Measurements from ENCODE around the gene TRIB2. TPM values are rescaled to one million over a fixed set of nuclear protein-coding genes. Genes with fewer than 3 reads are reported as not detected.

The TRIB2 gene
- total and polyA plus RNA-seq, 9 of the 15 experiments (the other 6 are each of a cell fraction or from before 2014, with no cell fraction given), result 9.0 to 39.0 (median 26.3) TPM

DNA sequence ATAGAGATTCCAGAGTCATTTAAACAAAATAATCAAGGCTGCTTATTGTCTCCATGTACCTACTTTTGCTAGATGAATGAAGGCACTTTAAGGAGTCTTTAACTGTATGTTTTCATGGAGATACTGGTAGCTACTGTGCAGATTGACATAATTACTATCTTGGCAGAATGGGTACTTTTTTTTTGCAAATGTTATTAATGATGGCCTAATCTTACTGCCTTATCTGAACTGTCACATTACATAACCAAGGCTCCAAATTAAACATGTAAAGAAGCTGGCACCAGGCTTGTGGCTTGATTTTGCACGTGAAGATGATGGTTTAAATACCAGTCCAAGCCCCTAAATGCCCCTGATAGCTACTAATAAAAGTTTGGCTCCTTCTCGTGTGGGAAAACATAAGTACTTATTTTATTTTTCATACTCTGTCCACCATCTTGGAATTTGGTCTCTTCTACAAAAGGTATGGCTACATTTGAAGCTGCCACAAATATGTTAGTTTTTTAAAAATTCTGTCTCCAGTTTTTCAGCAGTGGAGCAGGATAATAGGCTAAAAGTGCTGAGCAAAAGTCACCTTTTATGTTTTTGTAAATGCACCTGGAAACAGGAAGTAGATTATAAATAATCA is 4.1 kb downstream of the TRIB2 start:
- no peak for DNase-seq (ENCODE audit: extremely low read depth in 1 of 4, low spot score in 3 of 4)
- no peak for ATAC-seq
- H3K9me3 ChIP-seq (replicated peaks; ENCODE audit: control insufficient read depth, insufficient read depth, low read depth, low read length), result no peaks in the 10 kb centered on the region
- BruUV-seq (replicated peaks), result no TSS peak
- in situ Hi-C loops (cut with MboI) (loop anchor here (25.0 kb wide), 1 partner anchor 559 kb away; no protein-coding TSS in a partner anchor), intact Hi-C loops (cut with micrococcal nuclease) (no loop called here)
- H3K4me3 ChIP-seq, result no peak overlapping the region
- no peak overlapping the region for H3K27ac ChIP-seq (ENCODE audit: extremely low read depth, low read depth, low read length)
- FAIRE-seq, result no peak
- H3K79me2 ChIP-seq (ENCODE audit: control insufficient read depth, insufficient read depth, low read length), result peaks cover 65% of the 10 kb centered on the region
- H3K36me3 ChIP-seq (ENCODE audit: control insufficient read depth, insufficient read depth, low read length), result peaks cover 32% of the 10 kb centered on the region; the same call in 2 of the 3 replicates
- H3K9ac ChIP-seq (ENCODE audit: insufficient read depth in 1 of 2, low read depth in 2 of 2, low read length in 2 of 2), result no peak overlapping the region
- ChIA-PET CTCF (ENCODE audit: low intra/inter-chr PET ratio) (no interaction called here), POLR2A (interaction anchor here (1.1 to 1.7 kb wide), 2 partner anchors 8 to 9 kb away, joined by 4 read pairs; no protein-coding TSS in a partner anchor)
- 32% methylated on average over 2 of the region's 2 CpGs for WGBS (ENCODE audit: insufficient coverage, low coverage, missing lambda C conversion rate)
- no peaks in the 10 kb centered on the region for H3K27me3 ChIP-seq (ENCODE audit: control insufficient read depth in 2 of 2, insufficient read depth in 2 of 2, low read length in 2 of 2)
- H3K4me1 ChIP-seq (replicated peaks in 1 of 2; ENCODE audit: control insufficient read depth in 2 of 2, insufficient read depth in 2 of 2, low read length in 2 of 2), result peaks cover 6 to 27% of the 10 kb centered on the region in 2 experiments; a peak in 3 of 5 replicates
- H2AFZ ChIP-seq (ENCODE audit: low read depth, low read length), result no peak overlapping the region
- H4K20me1 ChIP-seq (replicated peaks; ENCODE audit: control insufficient read depth, insufficient read depth, low read length), result no peaks in the 10 kb centered on the region; the same call in none of the 2 replicates
- no peak overlapping the region for H3K4me2 ChIP-seq (ENCODE audit: insufficient read depth, low read length)
- TF ChIP-seq, protein P1, sequence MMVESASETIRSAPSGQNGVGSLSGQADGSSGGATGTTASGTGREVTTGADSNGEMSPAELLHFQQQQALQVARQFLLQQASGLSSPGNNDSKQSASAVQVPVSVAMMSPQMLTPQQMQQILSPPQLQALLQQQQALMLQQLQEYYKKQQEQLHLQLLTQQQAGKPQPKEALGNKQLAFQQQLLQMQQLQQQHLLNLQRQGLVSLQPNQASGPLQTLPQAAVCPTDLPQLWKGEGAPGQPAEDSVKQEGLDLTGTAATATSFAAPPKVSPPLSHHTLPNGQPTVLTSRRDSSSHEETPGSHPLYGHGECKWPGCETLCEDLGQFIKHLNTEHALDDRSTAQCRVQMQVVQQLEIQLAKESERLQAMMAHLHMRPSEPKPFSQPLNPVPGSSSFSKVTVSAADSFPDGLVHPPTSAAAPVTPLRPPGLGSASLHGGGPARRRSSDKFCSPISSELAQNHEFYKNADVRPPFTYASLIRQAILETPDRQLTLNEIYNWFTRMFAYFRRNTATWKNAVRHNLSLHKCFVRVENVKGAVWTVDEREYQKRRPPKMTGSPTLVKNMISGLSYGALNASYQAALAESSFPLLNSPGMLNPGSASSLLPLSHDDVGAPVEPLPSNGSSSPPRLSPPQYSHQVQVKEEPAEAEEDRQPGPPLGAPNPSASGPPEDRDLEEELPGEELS (CRISPR knock-in tag; IDR thresholded peaks at IDR 0.05; ENCODE audit: borderline replicate concordance), result no peak
- TF ChIP-seq, protein P2, sequence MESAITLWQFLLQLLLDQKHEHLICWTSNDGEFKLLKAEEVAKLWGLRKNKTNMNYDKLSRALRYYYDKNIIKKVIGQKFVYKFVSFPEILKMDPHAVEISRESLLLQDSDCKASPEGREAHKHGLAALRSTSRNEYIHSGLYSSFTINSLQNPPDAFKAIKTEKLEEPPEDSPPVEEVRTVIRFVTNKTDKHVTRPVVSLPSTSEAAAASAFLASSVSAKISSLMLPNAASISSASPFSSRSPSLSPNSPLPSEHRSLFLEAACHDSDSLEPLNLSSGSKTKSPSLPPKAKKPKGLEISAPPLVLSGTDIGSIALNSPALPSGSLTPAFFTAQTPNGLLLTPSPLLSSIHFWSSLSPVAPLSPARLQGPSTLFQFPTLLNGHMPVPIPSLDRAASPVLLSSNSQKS (CRISPR knock-in tag; IDR thresholded peaks at IDR 0.05), result no peak
- TF ChIP-seq CSDE1 (IDR thresholded peaks at IDR 0.05) (no peak), FOXA3 (CRISPR knock-in tag; conservative IDR thresholded peaks at IDR 0.05 in 1 of 2, IDR thresholded peaks at IDR 0.05 in 1 of 2) (no peak), NR4A1 (CRISPR knock-in tag; IDR thresholded peaks at IDR 0.05) (no peak), NR4A1 (tag; IDR thresholded peaks at IDR 0.05) (no peak), BMI1 (IDR thresholded peaks at IDR 0.05; ENCODE audit: low read length) (no peak), HMG20B (CRISPR knock-in tag; IDR thresholded peaks at IDR 0.05) (no peak)
- TF ChIP-seq, protein P3, sequence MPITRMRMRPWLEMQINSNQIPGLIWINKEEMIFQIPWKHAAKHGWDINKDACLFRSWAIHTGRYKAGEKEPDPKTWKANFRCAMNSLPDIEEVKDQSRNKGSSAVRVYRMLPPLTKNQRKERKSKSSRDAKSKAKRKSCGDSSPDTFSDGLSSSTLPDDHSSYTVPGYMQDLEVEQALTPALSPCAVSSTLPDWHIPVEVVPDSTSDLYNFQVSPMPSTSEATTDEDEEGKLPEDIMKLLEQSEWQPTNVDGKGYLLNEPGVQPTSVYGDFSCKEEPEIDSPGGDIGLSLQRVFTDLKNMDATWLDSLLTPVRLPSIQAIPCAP (CRISPR knock-in tag; IDR thresholded peaks at IDR 0.05; ENCODE audit: borderline replicate concordance), result no peak
- TF ChIP-seq, protein P4, sequence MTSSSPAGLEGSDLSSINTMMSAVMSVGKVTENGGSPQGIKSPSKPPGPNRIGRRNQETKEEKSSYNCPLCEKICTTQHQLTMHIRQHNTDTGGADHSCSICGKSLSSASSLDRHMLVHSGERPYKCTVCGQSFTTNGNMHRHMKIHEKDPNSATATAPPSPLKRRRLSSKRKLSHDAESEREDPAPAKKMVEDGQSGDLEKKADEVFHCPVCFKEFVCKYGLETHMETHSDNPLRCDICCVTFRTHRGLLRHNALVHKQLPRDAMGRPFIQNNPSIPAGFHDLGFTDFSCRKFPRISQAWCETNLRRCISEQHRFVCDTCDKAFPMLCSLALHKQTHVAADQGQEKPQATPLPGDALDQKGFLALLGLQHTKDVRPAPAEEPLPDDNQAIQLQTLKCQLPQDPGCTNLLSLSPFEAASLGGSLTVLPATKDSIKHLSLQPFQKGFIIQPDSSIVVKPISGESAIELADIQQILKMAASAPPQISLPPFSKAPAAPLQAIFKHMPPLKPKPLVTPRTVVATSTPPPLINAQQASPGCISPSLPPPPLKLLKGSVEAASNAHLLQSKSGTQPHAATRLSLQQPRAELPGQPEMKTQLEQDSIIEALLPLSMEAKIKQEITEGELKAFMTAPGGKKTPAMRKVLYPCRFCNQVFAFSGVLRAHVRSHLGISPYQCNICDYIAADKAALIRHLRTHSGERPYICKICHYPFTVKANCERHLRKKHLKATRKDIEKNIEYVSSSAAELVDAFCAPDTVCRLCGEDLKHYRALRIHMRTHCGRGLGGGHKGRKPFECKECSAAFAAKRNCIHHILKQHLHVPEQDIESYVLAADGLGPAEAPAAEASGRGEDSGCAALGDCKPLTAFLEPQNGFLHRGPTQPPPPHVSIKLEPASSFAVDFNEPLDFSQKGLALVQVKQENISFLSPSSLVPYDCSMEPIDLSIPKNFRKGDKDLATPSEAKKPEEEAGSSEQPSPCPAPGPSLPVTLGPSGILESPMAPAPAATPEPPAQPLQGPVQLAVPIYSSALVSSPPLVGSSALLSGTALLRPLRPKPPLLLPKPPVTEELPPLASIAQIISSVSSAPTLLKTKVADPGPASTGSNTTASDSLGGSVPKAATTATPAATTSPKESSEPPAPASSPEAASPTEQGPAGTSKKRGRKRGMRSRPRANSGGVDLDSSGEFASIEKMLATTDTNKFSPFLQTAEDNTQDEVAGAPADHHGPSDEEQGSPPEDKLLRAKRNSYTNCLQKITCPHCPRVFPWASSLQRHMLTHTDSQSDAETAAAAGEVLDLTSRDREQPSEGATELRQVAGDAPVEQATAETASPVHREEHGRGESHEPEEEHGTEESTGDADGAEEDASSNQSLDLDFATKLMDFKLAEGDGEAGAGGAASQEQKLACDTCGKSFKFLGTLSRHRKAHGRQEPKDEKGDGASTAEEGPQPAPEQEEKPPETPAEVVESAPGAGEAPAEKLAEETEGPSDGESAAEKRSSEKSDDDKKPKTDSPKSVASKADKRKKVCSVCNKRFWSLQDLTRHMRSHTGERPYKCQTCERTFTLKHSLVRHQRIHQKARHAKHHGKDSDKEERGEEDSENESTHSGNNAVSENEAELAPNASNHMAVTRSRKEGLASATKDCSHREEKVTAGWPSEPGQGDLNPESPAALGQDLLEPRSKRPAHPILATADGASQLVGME (CRISPR knock-in tag; IDR thresholded peaks at IDR 0.05), result no peak
- H3K9me1 ChIP-seq (ENCODE audit: control insufficient read depth, insufficient read depth, low read length), result no peaks in the 10 kb centered on the region
